HS-5 (cell line): ENCODE results near the gene PHF1.

Experiments
- DNase-seq: peaks from one replicate; pipeline ENCODE4 v3.0.0-alpha.2; 2012; ENCODE audit warnings: low read depth

Gene PHF1

DNA sequence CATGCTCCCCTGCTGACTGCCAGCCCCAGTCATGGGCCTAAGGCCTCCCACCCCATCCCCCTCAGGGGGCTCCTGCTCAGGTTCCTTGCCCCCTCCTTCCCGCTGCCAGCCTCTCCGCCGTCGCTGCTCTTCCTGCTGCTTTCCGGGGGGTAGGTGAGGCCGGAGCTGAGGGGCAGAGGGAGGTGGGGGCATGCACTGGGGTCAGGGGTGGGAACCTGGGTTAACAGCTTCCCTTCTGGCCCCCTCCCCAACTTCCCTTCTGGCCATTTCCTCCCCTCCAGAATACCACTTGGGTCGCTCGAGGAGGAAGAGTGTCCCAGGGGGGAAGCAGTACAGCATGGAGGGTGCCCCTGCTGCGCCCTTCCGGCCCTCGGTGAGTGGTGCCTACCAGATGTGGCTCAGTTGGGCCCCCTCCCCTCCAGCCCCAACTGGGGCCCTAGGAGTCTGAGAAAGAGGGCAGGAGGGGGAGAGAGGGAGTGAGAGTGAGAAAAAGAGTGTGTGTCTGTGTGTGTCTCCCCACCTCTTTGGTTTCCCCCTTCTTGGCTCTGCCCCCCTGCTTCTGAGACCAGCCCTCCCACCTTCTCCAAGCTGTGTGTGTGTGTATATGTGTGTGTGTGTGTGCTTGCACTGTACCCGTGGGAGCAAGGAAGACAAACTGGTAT is 21.2 kb downstream of the PHF1 start:
- no peak for DNase-seq

DNA sequence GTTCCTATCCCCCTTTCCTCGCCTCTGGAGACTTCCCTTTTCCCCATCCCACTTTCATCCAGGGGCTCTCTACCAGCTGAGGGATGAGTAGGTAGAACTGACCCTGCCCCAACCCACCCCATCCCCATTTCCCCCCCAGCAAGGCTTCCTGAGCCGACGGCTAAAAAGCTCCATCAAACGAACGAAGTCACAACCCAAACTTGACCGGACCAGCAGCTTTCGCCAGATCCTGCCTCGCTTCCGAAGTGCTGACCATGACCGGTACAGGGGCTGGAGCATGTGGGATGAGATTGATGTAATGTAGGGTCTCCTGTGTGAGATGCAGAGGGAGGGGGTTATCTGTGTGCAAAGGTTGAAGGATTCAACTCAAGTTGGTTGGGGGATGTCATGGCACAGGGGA is 21.7 kb downstream of the PHF1 start:
- DNase-seq, result no peak

DNA sequence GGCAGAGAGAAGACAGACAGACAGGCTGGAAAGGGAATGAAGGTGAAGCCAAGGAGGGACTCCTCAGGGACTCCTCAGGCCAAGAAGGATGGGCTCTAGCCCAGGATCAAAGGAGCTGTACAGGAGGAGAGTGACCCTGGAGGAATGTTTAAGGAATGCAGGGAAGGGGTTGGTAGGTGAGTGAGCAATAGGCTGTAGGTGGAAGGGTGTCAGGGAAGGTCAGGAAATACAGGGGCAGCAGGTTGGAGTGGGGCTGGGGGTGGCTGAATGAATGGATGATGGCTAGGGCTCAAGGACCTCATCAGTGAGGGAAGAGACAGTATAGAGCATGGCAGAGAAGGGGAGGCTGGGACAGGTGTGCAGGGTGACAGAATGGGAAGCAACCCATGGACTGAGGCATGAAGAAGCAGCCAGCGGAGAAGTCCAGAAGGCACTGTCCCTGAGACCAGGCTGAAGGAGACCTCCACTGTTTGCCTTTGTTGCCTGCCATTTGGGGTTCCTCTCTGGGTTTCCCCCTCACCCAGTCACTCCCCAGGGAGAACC is 22.3 kb downstream of the PHF1 start:
- DNase-seq, result no peak

DNA sequence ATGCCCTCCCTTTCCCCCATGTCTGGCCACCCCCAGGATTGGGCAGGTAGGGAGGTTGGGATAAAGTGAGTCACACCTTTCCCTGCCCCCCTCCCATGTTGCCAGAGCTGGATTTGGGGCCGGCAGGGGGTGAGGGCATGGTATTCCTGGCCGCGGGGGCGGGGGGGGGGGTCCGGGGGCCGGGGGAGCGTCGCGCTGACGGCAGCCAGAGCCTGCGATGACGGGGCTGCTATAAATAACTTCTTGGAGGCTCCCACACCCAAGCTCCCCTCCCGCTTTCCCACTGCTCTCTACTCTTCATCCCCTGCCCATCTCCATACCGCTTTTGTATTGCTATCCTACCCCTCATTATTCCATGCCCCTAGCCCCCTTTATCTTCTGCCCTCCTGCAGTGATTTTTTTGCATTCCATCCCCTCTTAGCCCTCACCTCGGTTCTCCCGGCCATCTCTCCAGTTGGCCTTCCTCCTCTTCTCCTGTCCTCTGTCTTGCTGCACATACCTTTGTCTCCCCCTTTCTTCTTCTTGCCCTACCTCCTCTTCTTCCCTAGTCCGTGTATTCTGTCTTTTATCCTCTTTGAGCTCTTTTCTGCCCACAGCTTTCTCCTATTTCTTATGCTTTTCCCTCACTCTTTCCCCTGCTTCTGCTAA is 22.9 kb downstream of the PHF1 start:
- DNase-seq, result no peak

DNA sequence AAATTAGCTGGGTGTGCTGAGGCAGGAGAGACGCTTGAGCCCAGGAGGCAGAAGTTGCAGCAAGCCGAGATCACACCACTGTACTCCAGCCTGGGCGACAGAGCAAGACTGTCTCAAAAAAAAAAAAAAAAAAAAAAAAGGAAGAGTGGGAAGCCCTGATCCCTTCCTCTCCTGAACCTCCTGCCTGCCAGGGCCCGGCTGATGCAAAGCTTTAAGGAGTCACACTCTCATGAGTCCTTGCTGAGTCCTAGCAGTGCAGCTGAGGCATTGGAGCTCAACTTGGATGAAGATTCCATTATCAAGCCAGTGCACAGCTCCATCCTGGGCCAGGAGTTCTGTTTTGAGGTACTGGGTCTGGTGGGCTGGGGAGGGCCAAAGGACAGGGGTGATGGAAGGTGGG is 24.1 kb downstream of the PHF1 start:
- DNase-seq, result no peak

DNA sequence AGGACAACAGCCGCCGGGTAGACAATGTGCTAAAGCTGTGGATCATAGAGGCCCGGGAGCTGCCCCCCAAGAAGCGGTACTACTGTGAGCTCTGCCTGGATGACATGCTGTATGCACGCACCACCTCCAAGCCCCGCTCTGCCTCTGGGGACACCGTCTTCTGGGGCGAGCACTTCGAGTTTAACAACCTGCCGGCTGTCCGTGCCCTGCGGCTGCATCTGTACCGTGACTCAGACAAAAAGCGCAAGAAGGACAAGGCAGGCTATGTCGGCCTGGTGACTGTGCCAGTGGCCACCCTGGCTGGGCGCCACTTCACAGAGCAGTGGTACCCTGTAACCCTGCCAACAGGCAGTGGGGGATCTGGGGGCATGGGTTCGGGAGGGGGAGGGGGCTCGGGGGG is 26.9 kb downstream of the PHF1 start:
- DNase-seq, result no peak

DNA sequence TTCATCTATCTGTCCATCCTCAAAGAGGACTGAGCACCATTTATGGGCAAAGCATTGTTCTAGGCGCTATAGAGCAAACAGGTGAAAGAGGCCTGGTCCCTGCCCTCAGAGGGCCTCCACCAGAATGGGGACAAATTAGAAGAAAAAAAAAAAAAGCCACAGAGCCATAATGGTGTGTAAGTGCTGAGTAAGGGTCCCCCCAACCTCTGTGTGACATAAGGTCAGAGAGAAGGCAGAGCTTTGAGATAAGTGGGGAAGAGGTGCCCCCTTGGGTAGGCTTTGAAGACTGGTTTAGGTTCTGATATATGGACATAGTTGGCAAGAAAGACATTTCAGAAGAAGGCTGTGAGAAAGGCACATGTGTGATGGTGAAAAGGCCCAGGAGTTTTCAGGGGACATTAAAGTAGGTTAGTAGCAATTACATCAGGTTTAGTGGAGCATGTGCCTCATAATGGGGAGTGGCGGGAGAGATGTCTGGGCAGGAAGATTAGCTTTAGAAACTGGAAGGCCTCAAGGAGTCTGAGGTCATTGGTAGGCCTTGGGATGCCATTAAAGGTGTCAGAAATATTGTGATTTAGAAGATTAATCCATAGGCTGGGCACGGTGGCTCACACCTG is 28.3 kb downstream of the PHF1 start:
- no peak for DNase-seq

DNA sequence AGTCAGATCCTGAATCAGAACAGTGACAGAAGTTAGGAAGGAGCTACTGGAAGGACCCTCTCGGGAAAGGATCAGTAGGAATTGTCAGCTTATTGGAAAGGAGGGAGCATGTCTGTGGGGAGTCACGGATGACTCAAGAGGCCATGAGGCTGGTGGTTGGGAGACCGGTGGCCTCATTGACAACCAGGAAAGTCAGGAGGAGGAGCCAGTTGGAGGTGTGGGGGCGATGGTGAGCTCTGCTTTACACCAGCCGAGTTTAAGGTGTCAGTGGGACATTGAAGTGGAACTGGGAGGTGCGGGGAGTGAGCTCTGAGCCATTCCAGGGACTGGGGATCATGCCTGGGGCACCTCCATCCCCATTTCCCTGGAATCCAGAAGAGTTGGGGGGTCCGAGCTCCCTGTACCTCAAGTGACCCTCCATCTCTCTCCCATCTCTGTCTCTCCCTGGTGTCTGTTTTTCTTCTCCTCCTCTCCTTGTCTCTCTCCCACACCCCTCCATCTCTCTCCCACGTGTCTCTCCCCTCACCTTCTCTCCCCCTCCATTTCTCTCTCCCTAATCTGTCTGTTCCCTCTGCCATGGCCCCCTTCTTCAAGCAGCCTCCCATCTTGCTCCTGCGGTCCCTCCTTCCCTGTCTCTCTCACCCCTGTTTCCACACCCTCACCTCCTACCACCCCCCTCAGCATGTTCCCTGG is 29.3 kb downstream of the PHF1 start:
- DNase-seq, result no peak

DNA sequence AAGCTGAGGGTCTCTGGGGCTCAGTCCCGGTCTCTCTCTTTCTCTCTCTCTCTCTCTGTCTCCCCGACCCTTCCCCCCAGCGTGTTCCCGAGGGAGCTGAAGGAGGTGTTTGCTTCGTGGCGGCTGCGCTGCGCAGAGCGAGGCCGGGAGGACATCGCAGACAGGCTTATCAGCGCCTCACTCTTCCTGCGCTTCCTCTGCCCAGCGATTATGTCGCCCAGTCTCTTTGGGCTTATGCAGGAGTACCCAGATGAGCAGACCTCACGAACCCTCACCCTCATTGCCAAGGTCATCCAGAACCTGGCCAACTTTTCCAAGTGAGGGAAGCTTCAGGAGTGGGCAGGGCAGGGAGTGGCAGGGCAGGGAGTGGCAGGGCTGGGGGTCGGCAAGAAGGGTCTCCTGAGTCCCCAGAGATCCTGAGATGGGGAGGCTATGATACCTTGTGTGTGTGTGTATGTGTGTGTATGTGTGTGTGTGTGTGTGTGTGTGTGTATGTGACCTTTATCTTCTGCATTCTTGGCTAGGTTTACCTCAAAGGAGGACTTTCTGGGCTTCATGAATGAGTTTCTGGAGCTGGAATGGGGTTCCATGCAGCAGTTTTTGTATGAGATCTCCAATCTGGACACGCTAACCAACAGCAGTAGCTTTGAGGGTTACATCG is 30.0 kb downstream of the PHF1 start:
- DNase-seq, result no peak

DNA sequence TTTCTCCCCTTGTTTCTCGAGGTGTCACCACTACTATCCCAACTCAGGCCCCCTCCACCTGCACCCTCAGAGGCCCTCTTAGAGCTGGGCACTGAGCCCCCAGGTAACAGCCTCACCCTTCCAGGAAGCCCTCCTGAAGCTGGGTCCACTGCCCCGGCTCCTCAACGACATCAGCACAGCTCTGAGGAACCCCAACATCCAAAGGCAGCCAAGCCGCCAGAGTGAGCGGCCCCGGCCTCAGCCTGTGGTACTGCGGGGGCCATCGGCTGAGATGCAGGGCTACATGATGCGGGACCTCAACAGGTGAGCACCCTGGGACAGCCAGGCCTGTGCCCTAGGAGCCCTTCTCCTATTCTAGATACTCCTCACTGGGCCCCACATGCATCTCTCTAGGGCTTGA is 30.6 kb downstream of the PHF1 start:
- no peak for DNase-seq

DNA sequence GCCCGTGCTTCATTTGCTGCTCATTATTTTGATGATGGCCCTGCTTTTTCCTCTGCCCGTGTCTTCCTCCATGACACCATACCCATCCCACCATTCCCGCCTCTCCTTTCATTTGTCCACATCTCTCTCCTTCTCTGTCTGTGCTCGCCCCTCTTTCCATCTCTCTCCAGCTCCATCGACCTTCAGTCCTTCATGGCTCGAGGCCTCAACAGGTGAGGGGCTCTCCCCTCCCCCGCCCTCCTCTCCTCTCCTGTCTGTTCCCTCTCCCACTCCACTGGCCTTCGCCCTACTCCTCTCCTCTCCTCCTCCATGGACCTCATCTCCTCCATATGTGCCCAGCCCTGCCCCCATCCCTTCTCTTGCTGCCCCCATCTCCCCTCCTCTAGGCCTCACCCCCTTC is 31.5 kb downstream of the PHF1 start:
- no peak for DNase-seq

DNA sequence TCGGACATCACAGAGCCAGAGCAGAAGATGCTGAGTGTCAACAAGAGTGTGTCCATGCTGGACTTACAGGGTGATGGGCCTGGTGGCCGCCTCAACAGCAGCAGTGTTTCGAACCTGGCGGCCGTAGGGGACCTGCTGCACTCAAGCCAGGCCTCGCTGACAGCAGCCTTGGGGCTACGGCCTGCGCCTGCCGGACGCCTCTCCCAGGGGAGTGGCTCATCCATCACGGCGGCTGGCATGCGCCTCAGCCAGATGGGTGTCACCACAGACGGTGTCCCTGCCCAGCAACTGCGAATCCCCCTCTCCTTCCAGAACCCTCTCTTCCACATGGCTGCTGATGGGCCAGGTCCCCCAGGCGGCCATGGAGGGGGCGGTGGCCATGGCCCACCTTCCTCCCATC is 32.2 kb downstream of the PHF1 start:
- DNase-seq, result no peak

DNA sequence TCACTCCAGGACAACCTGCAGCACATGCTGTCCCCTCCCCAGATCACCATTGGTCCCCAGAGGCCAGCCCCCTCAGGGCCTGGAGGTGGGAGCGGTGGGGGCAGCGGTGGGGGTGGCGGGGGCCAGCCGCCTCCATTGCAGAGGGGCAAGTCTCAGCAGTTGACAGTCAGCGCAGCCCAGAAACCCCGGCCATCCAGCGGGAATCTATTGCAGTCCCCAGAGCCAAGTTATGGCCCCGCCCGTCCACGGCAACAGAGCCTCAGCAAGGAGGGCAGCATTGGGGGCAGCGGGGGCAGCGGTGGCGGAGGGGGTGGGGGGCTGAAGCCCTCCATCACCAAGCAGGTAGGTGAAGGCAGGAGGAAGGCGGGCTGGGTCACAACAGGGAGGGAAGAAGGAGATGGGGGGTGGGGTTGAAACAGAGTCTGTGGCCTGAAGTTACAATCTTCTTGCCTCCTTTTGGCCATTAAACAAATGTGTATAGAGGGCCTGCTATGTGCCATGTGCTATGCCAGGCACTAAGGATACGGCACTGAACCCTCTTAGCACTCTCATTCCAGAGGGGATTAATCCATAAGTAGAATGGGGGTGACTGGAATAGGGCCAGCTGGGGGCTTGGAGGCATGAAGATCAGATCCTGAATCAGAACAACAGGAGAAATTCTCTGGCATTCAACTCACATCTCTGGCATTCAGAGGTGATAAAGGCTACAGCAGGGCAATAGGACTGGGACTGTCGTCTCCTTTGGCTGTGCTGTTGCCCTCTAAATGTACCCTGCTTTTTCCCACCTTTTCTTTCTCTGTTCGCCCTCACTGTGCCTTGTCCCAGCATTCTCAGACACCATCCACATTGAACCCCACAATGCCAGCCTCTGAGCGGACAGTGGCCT is 33.0 kb downstream of the PHF1 start:
- no peak for DNase-seq

DNA sequence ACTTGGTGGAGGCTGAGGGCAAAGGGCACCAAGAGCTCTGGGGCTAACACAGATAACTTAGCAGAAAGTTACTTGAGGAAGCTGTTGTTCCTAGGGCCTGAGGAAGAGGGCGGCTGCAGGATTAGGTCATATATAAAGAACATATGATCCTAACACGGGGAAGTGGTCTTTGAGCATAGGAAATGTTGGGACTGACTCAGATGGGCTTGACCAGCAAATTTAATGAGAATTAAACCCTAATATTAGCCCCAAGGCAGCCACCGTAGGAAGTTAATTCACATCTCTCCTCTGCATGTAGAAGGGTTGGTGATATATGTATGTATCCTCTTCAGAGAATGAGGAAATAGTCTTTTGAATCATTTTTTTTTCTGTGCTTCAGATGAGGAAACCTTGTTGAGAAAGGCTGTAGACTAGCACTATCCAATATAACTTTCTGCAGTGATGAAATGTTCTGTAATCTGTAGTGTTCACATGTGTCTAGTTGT is 34.3 kb downstream of the PHF1 start:
- DNase-seq, result no peak

DNA sequence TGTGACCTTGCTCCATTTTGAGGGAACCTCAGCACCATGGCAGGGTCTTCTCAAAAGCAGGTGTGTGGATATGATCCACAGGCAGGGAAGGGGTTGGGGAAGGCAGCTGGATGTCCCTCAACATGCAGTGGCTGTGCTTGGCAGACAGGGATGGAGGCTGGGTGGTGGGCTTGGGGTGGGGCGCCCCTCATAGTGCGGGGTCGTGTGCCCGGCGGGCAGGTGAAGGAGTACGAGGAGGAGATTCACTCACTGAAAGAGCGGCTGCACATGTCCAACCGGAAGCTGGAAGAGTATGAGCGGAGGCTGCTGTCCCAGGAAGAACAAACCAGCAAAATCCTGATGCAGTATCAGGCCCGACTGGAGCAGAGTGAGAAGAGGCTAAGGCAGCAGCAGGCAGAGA is 35.5 kb downstream of the PHF1 start:
- no peak for DNase-seq

DNA sequence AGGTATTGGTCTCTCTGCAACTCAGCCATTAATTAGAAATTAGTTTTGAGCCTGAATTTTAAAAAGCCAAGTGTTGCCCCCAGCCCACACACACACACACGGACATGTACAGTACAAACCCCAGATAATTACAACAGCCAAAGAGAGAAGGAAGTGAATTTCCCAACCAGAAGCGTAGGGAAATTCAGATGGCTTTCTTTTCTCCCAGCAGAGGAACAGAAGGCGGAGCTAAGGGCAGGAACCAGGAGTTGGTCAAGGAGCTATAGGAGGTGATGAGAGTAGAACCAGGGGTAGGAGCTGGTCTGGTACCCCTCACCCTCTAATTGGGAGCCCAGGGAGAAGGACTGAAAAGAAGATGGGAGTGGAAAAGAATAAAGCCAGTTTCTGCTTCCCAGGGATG is 39.6 kb downstream of the PHF1 start:
- no peak for DNase-seq

DNA sequence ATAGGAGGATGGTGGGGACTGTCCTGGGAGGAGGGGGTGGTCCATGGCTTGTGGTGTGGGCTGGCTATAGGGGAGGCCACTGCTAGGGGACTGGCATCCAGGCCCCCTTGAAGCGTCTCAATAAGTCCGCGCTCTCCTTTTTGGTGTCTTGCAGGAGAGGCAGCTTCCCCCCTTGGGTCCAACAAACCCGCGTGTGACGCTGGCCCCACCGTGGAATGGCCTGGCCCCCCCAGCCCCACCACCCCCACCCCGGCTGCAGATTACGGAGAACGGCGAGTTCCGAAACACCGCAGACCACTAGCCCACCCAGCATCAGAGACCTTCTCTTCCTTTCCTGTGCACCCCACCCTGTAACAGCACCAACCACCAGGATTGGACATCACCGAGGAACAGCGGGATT is 40.8 kb downstream of the PHF1 start:
- no peak for DNase-seq

DNA sequence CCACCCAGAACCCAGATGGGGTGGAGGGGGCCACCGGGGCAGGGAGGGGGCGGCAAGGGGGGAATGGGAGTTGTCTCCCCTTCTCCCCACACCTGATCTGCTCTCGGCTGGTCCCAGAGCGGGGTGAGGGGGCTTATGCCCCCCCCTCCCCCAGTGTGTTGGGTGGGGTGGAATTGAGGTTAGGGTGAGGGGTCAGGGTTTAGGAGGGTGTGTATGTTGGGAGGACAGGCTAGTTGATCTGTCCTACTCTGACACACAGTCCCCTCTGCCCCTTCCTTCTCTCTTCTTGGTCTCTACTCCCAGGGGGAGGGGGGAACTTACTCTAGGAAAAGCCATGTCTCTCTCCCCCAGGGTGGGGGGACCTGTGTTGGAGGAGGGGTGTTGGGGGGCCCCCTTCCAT is 41.7 kb downstream of the PHF1 start:
- no peak for DNase-seq

DNA sequence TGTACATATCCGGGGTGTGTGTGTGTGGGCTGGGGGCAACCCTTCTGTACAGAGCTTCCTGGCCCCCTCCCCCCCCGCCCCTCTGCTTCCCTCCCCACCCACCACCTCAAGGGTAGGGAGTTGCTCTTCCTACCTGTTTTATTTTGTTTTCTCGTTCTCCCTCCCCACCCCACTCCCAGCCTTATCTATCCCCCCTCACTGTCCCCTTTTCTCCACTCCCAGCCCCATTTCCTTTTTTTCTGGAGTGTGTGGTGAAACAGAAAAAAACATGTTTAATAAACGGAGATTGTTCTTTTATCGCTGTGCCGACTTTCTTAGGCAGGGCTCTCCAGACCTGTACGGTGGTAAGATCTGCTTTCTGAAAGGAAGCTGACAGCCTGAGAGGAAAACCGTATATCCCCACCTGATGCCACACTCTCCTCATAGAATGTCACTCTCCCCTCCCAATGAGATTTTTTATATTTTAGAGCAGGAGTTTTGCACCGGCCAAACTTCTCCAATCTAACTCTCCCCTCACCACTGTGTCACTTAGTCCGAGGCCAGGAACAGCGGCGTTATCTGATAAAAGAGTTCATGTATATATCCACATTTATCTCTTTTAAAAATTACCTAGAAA is 42.7 kb downstream of the PHF1 start:
- no peak for DNase-seq

DNA sequence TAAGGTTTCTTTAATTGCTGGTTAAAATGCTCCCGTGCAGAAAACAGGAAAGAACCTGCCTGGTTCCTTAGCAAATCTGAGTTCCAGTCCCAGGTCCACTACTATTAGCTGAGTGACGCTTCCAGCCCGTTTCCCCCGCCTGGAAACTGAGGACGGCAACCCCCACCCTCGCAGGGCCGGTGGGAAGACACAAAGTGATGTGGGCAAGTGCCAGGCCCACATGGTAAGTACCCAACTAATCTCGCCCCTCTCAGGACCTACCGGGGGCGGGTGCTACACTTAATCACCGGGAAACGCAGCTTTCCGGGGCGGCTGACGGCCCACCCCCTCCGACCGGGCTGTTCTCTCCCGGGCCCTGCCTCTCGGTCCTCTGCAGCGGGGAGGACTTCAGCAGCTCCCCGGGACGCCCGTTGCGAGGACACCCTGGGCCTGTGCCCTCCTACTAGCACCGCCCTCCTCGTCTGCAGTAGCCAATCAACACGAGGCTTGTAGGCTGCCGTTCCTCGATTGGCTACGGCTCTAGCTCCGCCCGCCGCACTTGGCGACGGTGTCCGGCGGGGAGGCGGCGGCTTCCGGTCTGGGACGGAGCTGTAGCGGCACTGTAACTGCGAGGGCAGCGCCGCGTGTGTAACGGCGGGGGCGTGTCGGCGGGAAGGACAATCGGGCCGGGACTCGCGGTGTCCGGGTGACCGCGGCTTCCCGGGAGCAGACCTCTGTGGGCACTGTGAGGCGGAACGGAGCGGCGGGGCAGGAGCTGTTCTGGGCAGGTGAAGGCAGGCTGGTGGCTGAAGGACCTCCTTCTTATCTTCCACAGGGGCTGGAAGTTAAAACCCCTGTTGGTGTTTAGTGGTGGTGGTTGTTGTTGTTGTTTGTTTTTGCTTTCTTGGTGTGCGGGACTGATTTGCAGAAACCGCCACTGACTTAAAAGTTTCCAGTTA is 43.5 kb downstream of the PHF1 start, which contains the start of gene ZBTB9:
Gene ZBTB9, plus strand, starts transcription at position 568 of the 938 bp plus-strand sequence. CDS start 525 bp downstream, outside the sequence.
- peak; percentile 83 for DNase-seq
